AG04449 (cell line): ENCODE measurements around the gene SNCAIP.
"Not testable (repeated sequence)": the region's sequence is repeated elsewhere in the genome, so short reads cannot be mapped to it uniquely, and the experiment has no call there.

ENCODE experiments used
- CTCF ChIA-PET: fragments of 350-600 bp; formaldehyde crosslinking; extraction: SDS; loops from one replicate; lab custom pipeline; 2021; ENCODE audit warnings: antibody characterized with exemption; lab: Yijun Ruan, JAX
- POLR2A ChIA-PET: fragments of 400-600, 350-600 bp; formaldehyde crosslinking; extraction: SDS; loops from one replicate; lab custom pipeline; 2020; ENCODE audit warnings: antibody characterized with exemption, inconsistent platforms; lab: Yijun Ruan, JAX
- DNase-seq: peaks from one replicate; pipeline ENCODE4 v3.0.0-alpha.2; 2010; ENCODE audit warnings: low read depth, low spot score
- H3K4me3 ChIP-seq: 2 replicates; pipeline ENCODE4 v1.5.1; 2011; ENCODE audit warnings: low read depth, mild to moderate bottlenecking, control low read depth, low read length
- TF ChIP-seq, protein P1 (sequence below): IDR thresholded peaks from one replicate; pipeline ENCODE4 v1.5.1; 2011; ENCODE audit warnings: mild to moderate bottlenecking, moderate library complexity, low read length, control low read depth, inconsistent platforms; ENCODE audit not compliant: insufficient read depth; ENCODE audit errors: missing control alignments

SNCAIP gene

DNA sequence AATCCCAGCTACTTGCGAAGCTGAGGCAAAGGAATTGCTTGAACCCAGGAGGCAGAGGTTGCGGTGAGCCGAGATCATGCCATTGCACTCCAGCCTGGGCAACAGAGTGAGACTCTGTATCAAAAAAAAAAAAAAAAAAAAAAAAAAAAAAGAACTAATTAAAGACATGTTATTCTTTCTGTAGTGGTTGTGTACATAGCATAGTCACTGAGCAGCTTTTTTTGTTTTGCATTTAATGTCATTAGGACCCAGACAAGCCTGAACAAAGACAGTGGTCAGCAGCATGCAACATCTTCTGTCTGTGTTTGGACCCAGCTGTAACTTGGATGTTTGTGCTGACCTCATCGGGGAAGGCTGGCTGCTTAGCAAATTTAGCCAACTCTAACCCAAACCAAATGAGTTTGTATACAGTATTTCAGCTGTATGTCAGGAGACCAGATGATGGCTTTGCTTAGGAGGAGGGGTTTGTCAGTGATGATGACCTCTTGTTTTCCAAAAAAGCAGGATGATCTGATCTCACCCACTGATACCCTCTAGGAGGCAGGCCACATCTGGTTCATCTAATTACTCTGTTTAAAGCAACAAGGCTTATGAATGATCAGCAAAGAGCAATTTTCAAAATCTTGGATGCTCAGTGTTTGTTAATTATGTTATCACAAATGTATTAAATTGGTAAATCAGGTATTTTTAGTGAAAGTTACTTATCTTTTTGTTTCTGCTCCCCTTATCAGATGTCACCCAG, 39.5 kb downstream of the SNCAIP start:
- DNase-seq = no peak
- ChIA-PET POLR2A (no interaction called here), CTCF (interaction anchor here (0.6 kb wide), 1 partner anchor 556 kb away, joined by 3 read pairs; no protein-coding TSS in a partner anchor)
- TF ChIP-seq, protein P1, sequence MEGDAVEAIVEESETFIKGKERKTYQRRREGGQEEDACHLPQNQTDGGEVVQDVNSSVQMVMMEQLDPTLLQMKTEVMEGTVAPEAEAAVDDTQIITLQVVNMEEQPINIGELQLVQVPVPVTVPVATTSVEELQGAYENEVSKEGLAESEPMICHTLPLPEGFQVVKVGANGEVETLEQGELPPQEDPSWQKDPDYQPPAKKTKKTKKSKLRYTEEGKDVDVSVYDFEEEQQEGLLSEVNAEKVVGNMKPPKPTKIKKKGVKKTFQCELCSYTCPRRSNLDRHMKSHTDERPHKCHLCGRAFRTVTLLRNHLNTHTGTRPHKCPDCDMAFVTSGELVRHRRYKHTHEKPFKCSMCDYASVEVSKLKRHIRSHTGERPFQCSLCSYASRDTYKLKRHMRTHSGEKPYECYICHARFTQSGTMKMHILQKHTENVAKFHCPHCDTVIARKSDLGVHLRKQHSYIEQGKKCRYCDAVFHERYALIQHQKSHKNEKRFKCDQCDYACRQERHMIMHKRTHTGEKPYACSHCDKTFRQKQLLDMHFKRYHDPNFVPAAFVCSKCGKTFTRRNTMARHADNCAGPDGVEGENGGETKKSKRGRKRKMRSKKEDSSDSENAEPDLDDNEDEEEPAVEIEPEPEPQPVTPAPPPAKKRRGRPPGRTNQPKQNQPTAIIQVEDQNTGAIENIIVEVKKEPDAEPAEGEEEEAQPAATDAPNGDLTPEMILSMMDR = no peak
- H3K4me3 ChIP-seq = no peak overlapping the region

DNA sequence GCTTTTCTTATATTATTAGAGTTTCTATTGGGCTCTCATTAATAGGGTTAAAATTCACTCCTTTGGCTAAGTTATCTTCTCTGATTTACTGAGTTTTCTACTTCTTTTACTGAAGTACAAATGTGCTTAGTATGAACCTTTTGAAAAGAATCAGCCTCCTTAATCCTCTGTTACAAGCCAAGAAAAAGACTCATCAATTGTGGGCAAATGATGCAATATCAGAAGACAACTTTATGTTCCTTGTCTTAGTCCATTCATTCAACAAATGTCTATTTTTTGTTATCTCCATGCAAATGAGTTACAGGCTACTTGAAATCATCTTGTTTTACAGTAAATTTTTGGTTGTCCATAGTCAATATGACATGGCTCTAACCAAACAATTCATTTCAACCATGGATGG, 40.3 kb downstream of the SNCAIP start:
- no peak for DNase-seq

DNA sequence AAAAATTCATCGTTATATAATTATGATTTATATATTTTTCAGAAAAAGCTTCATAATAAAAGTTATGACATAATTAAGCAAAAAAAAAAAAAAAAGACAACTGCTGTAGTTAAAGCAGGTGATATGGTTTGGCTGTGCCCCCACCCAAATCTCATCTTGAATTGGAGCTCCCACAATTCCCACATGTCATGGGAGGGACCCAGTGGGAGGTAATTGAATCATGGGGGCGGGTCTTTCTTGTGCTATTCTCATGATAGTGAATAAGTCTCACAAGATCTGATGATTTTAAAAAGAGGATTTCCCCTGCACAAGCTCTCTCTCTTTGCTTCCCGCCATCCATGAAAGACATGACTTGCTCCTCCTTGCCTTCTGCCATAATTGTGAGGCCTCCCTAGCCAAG, 41.3 kb downstream of the SNCAIP start:
- H3K4me3 ChIP-seq, CTCF ChIA-PET, POLR2A ChIA-PET, DNase-seq: not testable (repeated sequence)

More for the DNA sequence above, 40.3 kb downstream of the SNCAIP start:
- ChIA-PET CTCF (no interaction called here), POLR2A (no interaction called here)
- TF ChIP-seq, protein P1 = no peak
- H3K4me3 ChIP-seq = no peak overlapping the region

DNA sequence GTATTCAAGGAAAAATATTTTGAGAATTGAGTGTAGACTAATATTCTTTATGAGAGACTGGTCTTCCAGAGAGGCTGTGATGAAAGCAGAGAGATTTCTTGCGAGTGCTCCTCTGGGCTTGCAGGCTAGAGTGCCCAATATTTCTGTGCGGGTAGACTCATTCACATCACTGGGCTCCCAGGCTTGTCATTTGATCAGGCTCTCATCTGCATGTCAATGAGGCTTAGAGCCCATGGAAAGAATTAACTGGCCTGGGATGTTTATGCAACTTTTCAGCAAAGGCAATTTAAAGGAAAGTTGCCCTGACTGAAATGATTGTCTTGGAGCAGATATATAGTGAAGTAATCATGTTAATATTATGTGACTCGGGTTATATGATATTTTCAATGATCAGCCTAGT, 42.3 kb downstream of the SNCAIP start:
- TF ChIP-seq, protein P1 = no peak
- ChIA-PET CTCF (no interaction called here), POLR2A (no interaction called here)
- no peak for DNase-seq
- H3K4me3 ChIP-seq = no peak overlapping the region

DNA sequence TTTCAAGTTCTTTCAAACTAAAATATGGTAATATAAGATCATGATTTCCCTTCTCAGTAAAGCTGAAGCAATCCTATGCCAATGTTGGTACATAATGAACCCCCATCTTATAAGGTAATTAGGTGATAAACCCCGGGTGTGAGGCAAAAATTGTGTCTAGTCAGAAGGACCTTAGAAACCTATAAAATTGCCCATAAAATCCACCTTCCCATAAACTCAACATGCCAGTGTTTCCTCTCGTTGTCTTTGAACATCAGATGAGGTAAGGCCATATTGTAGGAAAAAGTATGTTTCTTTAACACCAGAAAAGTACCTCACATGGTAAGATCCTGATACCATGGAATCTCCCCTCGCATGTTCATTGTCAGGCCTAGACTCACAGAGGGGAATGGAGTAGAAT, 43.3 kb downstream of the SNCAIP start:
- TF ChIP-seq, protein P1 = no peak
- H3K4me3 ChIP-seq = no peak overlapping the region
- ChIA-PET CTCF (no interaction called here), POLR2A (no interaction called here)
- no peak for DNase-seq

DNA sequence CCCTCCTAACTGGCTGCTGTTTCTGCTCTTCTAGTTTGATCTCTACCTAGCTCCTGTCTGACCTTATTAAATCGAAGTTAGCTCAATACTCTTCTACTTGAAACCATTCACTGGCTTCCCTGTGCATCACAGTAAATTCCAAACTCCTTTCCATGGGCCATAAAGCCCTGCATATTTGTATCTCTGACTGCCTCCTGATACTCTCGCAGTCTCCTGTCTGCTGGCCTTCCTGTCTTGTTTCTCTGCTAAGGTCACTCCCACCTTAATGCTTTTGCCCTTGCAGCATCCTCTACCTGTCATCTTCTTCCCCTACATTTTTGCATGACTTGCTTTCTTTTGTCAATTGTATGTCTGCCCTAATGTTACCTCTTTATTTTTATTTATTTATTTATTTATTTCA, 44.8 kb downstream of the SNCAIP start:
- ChIA-PET POLR2A (no interaction called here), CTCF (no interaction called here)
- H3K4me3 ChIP-seq = no peak overlapping the region
- no peak for DNase-seq
- TF ChIP-seq, protein P1 = no peak

DNA sequence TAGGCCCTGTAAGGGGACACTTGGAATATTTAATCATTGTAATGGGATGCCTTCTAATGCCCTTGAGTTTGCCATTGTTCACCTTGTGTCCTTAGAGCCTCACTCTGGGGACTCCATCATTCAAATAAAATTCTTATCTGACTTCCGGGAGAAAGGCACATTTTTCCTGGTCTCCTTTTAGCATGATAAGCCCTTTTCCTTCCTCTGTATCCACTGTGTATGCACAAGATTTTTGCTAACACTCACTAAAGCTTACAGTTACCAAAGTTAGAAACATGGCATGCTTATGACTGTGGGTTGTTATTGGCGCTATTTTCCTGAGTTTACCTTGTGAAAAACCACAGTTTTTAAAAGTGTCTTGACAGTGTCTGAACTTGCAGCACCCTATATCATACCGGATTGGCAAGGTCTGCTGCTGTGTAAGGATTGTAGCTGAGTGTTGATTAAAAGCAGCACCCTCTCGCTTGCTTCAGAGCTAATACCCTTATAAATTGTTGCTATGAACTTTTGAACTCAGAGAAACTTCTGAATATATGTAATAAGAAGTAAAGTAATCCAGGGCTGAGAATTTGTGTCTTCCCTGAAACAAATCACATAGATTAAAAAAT, 46.4 kb downstream of the SNCAIP start:
- POLR2A ChIA-PET = no interaction called here
- CTCF ChIA-PET = no interaction called here

More for the DNA sequence above, 46.4 kb downstream of the SNCAIP start:
- no peak for DNase-seq
- H3K4me3 ChIP-seq = no peak overlapping the region
- TF ChIP-seq, protein P1 = no peak
